DND-41 (cell line): ENCODE measurements around the gene ACSL3.

Experiments
- EZH2 ChIP-seq: IDR thresholded peaks from 3 replicates; pipeline ENCODE4 v1.6.1; 2012; ENCODE audit warnings: borderline replicate concordance, low read depth, mild to moderate bottlenecking, moderate library complexity, low read length, inconsistent platforms; ENCODE audit not compliant: severe bottlenecking
- TF ChIP-seq, protein P1 (sequence below): IDR thresholded peaks from 2 replicates; pipeline ENCODE4 v1.5.1; 2012; ENCODE audit warnings: borderline replicate concordance, low read length, moderate library complexity, mild to moderate bottlenecking; ENCODE audit not compliant: poor library complexity, severe bottlenecking; ENCODE audit errors: extremely low read depth

DNA sequence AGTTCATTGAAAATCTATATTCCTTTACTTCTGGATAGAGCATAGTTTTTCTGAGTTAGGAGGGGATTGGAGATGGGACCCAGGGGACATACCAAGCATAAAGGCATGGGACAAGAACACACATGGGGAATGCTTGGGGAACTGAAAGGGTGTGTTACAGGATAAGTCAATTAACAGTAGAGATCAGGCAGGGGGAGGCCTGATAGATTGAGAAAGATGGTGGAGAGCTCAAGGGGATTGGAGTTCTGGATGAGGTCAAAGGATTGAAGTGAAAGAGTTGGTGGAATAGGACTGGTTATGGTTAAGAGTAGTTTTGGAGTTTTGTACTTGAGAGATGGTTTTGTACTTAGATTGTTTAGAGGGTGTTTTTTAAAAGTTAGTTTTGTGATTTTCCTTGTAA is 16.1 kb downstream of the ACSL3 start:
- no peak for TF ChIP-seq EZH2
- TF ChIP-seq, protein P1, sequence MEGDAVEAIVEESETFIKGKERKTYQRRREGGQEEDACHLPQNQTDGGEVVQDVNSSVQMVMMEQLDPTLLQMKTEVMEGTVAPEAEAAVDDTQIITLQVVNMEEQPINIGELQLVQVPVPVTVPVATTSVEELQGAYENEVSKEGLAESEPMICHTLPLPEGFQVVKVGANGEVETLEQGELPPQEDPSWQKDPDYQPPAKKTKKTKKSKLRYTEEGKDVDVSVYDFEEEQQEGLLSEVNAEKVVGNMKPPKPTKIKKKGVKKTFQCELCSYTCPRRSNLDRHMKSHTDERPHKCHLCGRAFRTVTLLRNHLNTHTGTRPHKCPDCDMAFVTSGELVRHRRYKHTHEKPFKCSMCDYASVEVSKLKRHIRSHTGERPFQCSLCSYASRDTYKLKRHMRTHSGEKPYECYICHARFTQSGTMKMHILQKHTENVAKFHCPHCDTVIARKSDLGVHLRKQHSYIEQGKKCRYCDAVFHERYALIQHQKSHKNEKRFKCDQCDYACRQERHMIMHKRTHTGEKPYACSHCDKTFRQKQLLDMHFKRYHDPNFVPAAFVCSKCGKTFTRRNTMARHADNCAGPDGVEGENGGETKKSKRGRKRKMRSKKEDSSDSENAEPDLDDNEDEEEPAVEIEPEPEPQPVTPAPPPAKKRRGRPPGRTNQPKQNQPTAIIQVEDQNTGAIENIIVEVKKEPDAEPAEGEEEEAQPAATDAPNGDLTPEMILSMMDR, result no peak
